Upper lobe of right lung (tissue), 1 donor: Measurements from ENCODE around the gene SMAD6. TPM values are rescaled to one million over a fixed set of nuclear protein-coding genes. Genes with fewer than 3 reads are reported as not detected.
"Not testable (repeated sequence)": the region's sequence is repeated elsewhere in the genome, so short reads cannot be mapped to it uniquely, and the experiment has no call there.

ENCODE experiments used
- ATAC-seq: fragments of 200-7000 bp; cut with Tn5 transposase; one replicate; pipeline ENCODE4 v1.9.1; 2020; ENCODE audit warnings: mild to moderate bottlenecking, moderate library complexity
- DNase-seq: peaks from one replicate; pipeline ENCODE4 v3.0.0-alpha.2; 2020
- H3K27ac ChIP-seq: fragments of 200-600 bp; one replicate; pipeline ENCODE4 v1.8.0; 2022
- H3K27me3 ChIP-seq: fragments of 200-600 bp; one replicate; pipeline ENCODE4 v1.8.0; 2022; ENCODE audit warnings: mild to moderate bottlenecking
- H3K36me3 ChIP-seq: fragments of 200-600 bp; one replicate; pipeline ENCODE4 v1.8.0; 2022
- H3K4me1 ChIP-seq: fragments of 200-600 bp; one replicate; pipeline ENCODE4 v1.8.0; 2022
- H3K4me3 ChIP-seq: fragments of 200-600 bp; one replicate; pipeline ENCODE4 v1.8.0; 2022; ENCODE audit warnings: mild to moderate bottlenecking
- H3K9me3 ChIP-seq: fragments of 200-600 bp; one replicate; pipeline ENCODE4 v1.8.0; 2022
- CTCF ChIP-seq: fragments of 200-600 bp; IDR thresholded peaks from one replicate; pipeline ENCODE4 v1.8.0; 2022; ENCODE audit warnings: antibody characterized with exemption
- intact Hi-C: fragments of 100-400 bp; cut with DNase I; formaldehyde crosslinking; loops from one replicate; pipeline ENCODE4 v1.11.0; 2022
- total RNA-seq: library from RNA; stranded (reverse); fragmentation: NEBNext Ultra II Directional; extraction: Animal tissue kit (Norgen Biotek cat#: 25700); gene quantifications from one replicate; pipeline ENCODE4 v1.2.1, GENCODE V29; 2021
- donor health status: DM: no; HTN: yes; CAD: no; lungs with severe emphysema.

Gene SMAD6
- total RNA-seq, 1 donor from 2014 or later = 167 TPM

- H3K9me3 ChIP-seq = no peaks in the 10 kb centered on the region
- DNase-seq (no peak), ATAC-seq (peak; percentile 57)
- intact Hi-C loops = no loop called here
- no peak for TF ChIP-seq CTCF
- no peak overlapping the region for H3K4me3 ChIP-seq
- H3K27ac ChIP-seq = no peak overlapping the region
- no peaks in the 10 kb centered on the region for H3K36me3 ChIP-seq
- H3K4me1 ChIP-seq = peaks cover 7% of the 10 kb centered on the region
- no peaks in the 10 kb centered on the region for H3K27me3 ChIP-seq
Observed at GRCh38 chr15:66682865-66683264, 19.2 kb upstream of the SMAD6 start.

DNA sequence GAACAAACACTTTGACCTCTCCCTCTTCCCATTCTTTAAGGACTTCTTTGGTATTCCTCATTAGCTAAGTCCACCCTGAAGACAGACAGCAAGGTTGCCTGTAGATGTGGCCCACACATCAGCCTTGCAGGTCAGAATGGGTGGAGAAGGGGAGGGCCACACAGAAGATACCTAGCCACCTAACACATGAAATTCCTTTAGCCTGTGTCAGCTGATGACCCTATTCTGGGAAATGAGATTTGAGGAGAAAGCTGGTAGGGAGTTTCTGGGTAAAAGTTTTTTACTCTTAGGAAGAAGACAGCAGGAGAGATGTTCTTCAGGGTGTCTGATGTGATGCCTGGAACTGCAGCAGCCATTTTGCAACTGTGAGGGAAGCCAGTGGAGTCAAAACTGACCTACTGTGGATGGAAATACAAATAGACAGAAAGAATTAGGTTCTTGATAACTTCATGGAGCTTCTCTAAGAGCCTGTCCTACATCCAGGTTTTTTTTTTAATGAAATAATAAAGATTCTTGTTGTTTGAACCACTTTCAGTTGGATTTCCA lies 17.8 kb upstream of the SMAD6 start:
- no peak overlapping the region for H3K27ac ChIP-seq
- H3K4me1 ChIP-seq = no peaks in the 10 kb centered on the region
- ATAC-seq (no peak), DNase-seq (no peak)
- H3K36me3 ChIP-seq = no peaks in the 10 kb centered on the region
- H3K27me3 ChIP-seq = no peaks in the 10 kb centered on the region
- intact Hi-C loops = no loop called here
- no peaks in the 10 kb centered on the region for H3K9me3 ChIP-seq
- H3K4me3 ChIP-seq = no peak overlapping the region
- TF ChIP-seq CTCF = no peak

DNA sequence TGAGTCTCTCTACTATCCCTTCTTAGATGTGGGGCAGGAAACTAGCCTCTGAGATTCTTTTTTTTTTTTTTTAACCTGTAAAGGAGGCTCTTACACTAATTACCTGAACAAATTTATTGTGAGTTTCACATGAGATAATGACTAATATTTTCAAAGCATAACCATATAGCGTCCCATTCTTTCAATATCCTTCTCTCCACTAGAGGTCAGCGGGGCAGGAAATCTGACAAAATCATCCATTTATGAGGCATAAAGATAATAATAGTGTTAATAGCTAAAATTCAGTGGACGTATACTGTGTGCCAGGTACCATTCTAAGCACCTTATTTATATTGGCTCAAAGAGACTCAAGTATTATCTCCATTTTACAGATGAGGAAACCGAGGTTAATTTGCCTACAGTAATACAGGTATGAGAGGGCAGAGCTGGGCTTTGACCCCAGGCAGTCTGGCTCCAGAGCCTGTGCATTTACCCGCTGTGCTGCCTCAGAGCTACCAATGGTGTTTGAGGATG lies 16.3 kb upstream of the SMAD6 start:
- Histone ChIP-seq H3K4me1 (no peaks in the 10 kb centered on the region), H3K9me3 (no peaks in the 10 kb centered on the region), H3K4me3 (no peak overlapping the region), H3K27ac (no peak overlapping the region), H3K36me3 (no peaks in the 10 kb centered on the region), H3K27me3 (no peaks in the 10 kb centered on the region)
- DNase-seq = no peak
- intact Hi-C loops = no loop called here
- peak; percentile 24 for TF ChIP-seq CTCF
- ATAC-seq = no peak

DNA sequence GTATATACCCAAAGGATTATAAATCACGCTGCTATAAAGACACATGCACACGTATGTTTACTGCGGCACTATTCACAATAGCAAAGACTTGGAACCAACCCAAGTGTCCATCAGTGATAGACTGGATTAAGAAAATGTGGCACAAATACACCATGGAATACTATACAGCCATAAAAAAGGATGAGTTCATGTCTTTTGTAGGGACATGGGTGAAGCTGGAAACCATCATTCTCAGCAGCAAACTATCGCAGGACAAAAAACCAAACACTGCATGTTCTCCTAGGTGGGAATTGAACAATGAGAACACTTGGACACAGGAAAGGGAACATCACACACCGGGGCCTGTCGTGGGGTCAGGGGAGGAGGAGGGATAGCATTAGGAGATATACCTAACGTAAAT lies 11.1 kb upstream of the SMAD6 start:
- H3K4me3 ChIP-seq, H3K36me3 ChIP-seq, ATAC-seq, H3K4me1 ChIP-seq, H3K9me3 ChIP-seq, DNase-seq, intact Hi-C loops, H3K27ac ChIP-seq, H3K27me3 ChIP-seq: not testable (repeated sequence)

DNA sequence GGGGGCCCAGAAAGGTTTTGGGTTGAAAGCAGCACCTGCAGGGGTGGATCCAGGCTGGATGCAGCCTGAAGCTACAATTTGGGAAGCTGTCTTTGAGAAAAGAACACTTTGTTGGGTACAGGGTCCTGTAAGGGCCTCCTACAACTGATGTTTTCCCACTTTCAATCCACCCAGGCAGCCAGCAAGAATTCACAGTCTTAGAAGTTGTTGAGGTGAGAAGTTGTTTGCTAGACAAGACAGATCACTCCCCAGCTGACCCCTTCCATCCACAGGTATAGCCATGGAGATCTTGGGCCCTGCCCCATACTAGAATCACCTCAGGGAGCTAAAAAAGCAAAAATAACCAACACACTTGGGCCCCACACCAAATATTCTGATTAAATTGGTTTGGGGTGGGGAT lies 10.3 kb upstream of the SMAD6 start:
- no peak for TF ChIP-seq CTCF
- Histone ChIP-seq H3K36me3 (no peaks in the 10 kb centered on the region), H3K9me3 (no peaks in the 10 kb centered on the region), H3K27me3 (no peaks in the 10 kb centered on the region), H3K4me1 (no peaks in the 10 kb centered on the region), H3K4me3 (no peak overlapping the region), H3K27ac (no peak overlapping the region)
- no peak for DNase-seq
- intact Hi-C loops = no loop called here
- no peak for ATAC-seq

- ATAC-seq = no peak
- intact Hi-C loops = no loop called here
- H3K27ac ChIP-seq = no peak overlapping the region
Observed at GRCh38 chr15:66692391-66692790, 9.6 kb upstream of the SMAD6 start.

More at GRCh38 chr15:66692391-66692790, 9.6 kb upstream of the SMAD6 start:
- Histone ChIP-seq H3K36me3 (no peaks in the 10 kb centered on the region), H3K4me1 (no peaks in the 10 kb centered on the region), H3K9me3 (no peaks in the 10 kb centered on the region), H3K4me3 (no peak overlapping the region), H3K27me3 (no peaks in the 10 kb centered on the region)
- DNase-seq = no peak
- TF ChIP-seq CTCF = no peak
